GM12891 (cell line): ENCODE measurements around the gene SPATA13.

Source experiments
- PAX5 ChIP-seq: IDR thresholded peaks from 2 replicates; pipeline ENCODE4 v1.6.1; 2011; ENCODE audit warnings: low read length, moderate library complexity, mild to moderate bottlenecking; ENCODE audit not compliant: insufficient read depth, severe bottlenecking
- POLR2AphosphoS5 ChIP-seq: IDR thresholded peaks from 2 replicates; pipeline ENCODE4 v1.6.1; 2011; ENCODE audit warnings: low read depth, low read length, control low read depth

DNA sequence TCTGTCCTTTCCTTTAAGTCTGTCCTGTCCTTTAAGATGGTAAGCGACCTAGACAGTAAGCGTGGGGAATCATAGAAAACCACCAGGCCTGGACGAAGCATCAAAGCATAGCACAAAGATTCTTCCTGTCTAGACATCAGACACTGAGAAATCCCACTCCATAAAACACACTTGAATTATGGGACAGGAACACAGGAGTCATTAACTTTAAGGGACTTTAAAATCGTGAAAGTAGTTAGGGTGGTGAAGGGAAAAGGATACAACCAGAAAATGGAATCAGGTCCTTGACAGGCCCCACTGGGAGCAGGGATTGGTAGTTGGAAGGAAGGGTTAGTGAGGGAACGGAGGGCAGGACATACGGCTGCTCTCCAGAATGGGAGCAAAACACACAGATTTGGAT lies 117.2 kb downstream of the SPATA13 start:
- TF ChIP-seq PAX5 (no peak), POLR2AphosphoS5 (no peak)
